Testis (tissue), 3 donors: ENCODE measurements around the gene DFFB. TPM values are rescaled to one million over a fixed set of nuclear protein-coding genes. Genes with fewer than 3 reads are reported as not detected.

Experiments
- DNase-seq: peaks from one replicate; pipeline ENCODE4 v3.0.0-alpha.2; 2019
- H3K27ac ChIP-seq, 2 donors: fragments of 200-600 bp; sonication (generic); one replicate each; pipeline ENCODE4 v1.5.1; 2019
- H3K27me3 ChIP-seq: fragments of 200-600 bp; sonication (generic); one replicate; pipeline ENCODE4 v1.5.1; 2019
- H3K36me3 ChIP-seq: fragments of 200-600 bp; sonication (generic); one replicate; pipeline ENCODE4 v1.5.1; 2017; ENCODE audit warnings: low read depth; ENCODE audit errors: missing control alignments
- H3K4me1 ChIP-seq: fragments of 200-600 bp; sonication (generic); one replicate; pipeline ENCODE4 v1.5.1; 2019
- H3K4me3 ChIP-seq, 2 donors: fragments of 200-600 bp; sonication (generic); one replicate each; pipeline ENCODE4 v1.5.1; 2017 to 2019
- H3K9me3 ChIP-seq: fragments of 200-600 bp; sonication (generic); one replicate; pipeline ENCODE4 v1.5.1; 2017
- CTCF ChIP-seq, 3 experiments: fragments of 450-650 bp in 2 of 3; fragments of 200-600 bp in 1 of 3; sonication (generic) in 1 of 3; IDR thresholded peaks; one replicate each; pipeline ENCODE4 v1.5.1; 2016 to 2019; ENCODE audit warnings: antibody characterized with exemption in 3 of 3, mild to moderate bottlenecking in 2 of 3, moderate library complexity in 1 of 3
- POLR2A ChIP-seq: fragments of 450-650 bp; IDR thresholded peaks from one replicate; pipeline ENCODE4 v1.6.1; 2017; ENCODE audit warnings: antibody characterized with exemption, mild to moderate bottlenecking, moderate library complexity
- WGBS, 2 donors: methylation state at CpG; one replicate each; pipeline ENCODE4 v1.1.5; 2018; 5-methylcytosine and 5-hydroxymethylcytosine counted together
- intact Hi-C: fragments of 100-400 bp; cut with DNase I; formaldehyde crosslinking; loops from one replicate; pipeline ENCODE4 v1.15.1; 2023; ENCODE audit warnings: low total_unique reads
- polyA plus RNA-seq: library from polyadenylated mRNA; stranded (reverse); fragments of 350-450 nt; fragmentation: Illumina TruSeq; extraction: RNeasy Lipid Tissue Mini Kit (QIAGEN cat#74804); gene quantifications from one replicate; pipeline ENCODE4 v1.2.3, GENCODE V29; 2014; ENCODE audit warnings: low read depth, low replicate concordance; ENCODE audit not compliant: insufficient read depth
- total RNA-seq, 2 donors: library from RNA; depleted of rRNA; stranded (reverse); fragments of >200 nt; gene quantifications; one replicate each; pipeline ENCODE4 v1.2.3, GENCODE V29; 2016

The DFFB gene
- total and polyA plus RNA-seq, 3 donors from 2014 or later: 3.4 to 8.4 (median 6.9) TPM

- Histone ChIP-seq H3K27ac (no peak overlapping the region), H3K9me3 (no peaks in the 10 kb centered on the region), H3K27me3 (no peaks in the 10 kb centered on the region), H3K36me3 (no peaks in the 10 kb centered on the region), H3K4me3 (no peak overlapping the region), H3K4me1 (no peaks in the 10 kb centered on the region)
- no peak for TF ChIP-seq CTCF (IDR thresholded peaks at IDR 0.05)
- no peak for TF ChIP-seq POLR2A
- 69 to 70% methylated on average over 4 to 10 of the region's 10 CpGs for whole genome bisulfite sequencing, 2 donors
- no peak for DNase-seq
- intact Hi-C loops: no loop called here
Measured at GRCh38 chr1:3930301-3931006, 73.2 kb downstream of the DFFB start.

DNA sequence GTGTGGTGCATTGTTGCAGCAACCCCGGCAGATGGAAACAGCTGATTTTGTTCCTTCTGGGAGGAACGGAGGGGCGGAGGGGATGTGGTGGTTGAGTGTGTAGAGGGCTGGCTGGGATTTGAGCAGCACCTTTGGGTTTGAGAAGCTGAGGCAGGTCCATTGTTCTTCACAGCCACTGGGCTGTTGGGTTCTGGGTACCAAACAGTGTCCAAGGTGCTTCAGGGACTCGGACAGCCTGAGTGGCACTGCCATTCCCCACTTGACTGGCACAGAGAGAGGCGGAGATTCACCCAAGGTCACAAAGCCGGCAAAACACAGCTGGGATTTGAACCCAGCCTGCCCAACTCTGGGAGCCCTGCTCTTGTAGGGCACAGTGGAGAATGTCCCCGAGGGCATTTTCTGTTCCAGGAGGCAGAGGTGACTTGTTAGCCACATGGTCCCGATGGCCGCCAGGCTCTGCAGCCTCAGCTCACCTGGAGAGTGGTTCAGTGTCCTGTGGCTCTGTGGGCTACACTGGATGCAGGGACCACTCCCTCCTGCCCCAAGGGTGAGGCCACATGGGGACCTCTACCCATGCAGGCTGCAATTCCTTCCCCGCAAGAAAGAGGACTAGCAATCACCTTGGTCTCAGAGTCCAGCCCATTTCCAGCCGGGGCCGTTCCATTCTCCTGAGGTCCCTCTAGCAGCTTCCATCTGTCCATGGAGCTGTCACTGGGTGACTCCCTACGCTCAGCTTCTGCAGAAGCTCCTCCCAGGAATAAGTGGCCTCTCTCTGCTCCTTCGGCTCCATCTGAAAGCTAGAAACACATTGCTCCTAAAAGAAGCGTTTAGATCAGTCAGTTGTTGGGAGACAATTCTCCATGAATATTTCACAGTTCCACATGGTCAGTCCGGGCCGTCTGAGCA is 74.0 kb downstream of the DFFB start:
- intact Hi-C loops: no loop called here
- no peak overlapping the region for H3K27ac ChIP-seq
- H3K4me3 ChIP-seq: no peak overlapping the region
- TF ChIP-seq POLR2A (no peak), CTCF (IDR thresholded peaks at IDR 0.05) (no peak)
- H3K9me3 ChIP-seq: no peaks in the 10 kb centered on the region
- DNase-seq: no peak
- H3K4me1 ChIP-seq: no peaks in the 10 kb centered on the region
- WGBS, 2 donors: 69 to 71% methylated on average over 9 to 17 of the region's 17 CpGs
- H3K36me3 ChIP-seq: no peaks in the 10 kb centered on the region
- H3K27me3 ChIP-seq: no peaks in the 10 kb centered on the region

- no peaks in the 10 kb centered on the region for H3K27me3 ChIP-seq
- TF ChIP-seq POLR2A: no peak
- no peak for TF ChIP-seq CTCF (IDR thresholded peaks at IDR 0.05)
- WGBS, 2 donors: 81 to 83% methylated on average over 18 to 21 of the region's 21 CpGs
- DNase-seq: no peak
- intact Hi-C loops: no loop called here
- no peak overlapping the region for H3K27ac ChIP-seq
- H3K4me3 ChIP-seq: no peak overlapping the region
- no peaks in the 10 kb centered on the region for H3K9me3 ChIP-seq
- no peaks in the 10 kb centered on the region for H3K36me3 ChIP-seq
- no peaks in the 10 kb centered on the region for H3K4me1 ChIP-seq
Measured at GRCh38 chr1:3932156-3932919, 75.1 kb downstream of the DFFB start.

Other genes with a start within 250 kb of the DFFB start
- gene MEGF6, start 246.0 kb upstream of the DFFB start, total RNA-seq: 10 to 100 TPM; 16.1 to 26.4 TPM
- gene MEGF6, start 246.0 kb upstream of the DFFB start, polyA plus RNA-seq: 9.0 TPM
- 10 to 100 TPM; 30.6 to 33.3 TPM for gene TPRG1L, start 232.5 kb upstream of the DFFB start, total RNA-seq
- 40.9 TPM for gene TPRG1L, start 232.5 kb upstream of the DFFB start, polyA plus RNA-seq
- gene WRAP73, start 207.4 kb upstream of the DFFB start, total RNA-seq: 10 to 100 TPM; 26.1 to 34.2 TPM
- gene WRAP73, start 207.4 kb upstream of the DFFB start, polyA plus RNA-seq: 32.5 TPM
- 1 to 10 TPM; 1.3 to 1.5 TPM for gene TP73, start 205.0 kb upstream of the DFFB start, total RNA-seq
- 2.2 TPM for gene TP73, start 205.0 kb upstream of the DFFB start, polyA plus RNA-seq
- 10 to 100 TPM; 10.6 to 18.3 TPM for gene CCDC27, start 105.0 kb upstream of the DFFB start, total RNA-seq
- 28.4 TPM for gene CCDC27, start 105.0 kb upstream of the DFFB start, polyA plus RNA-seq
- gene SMIM1, start 84.7 kb upstream of the DFFB start, total RNA-seq: 100 to 1,000 TPM; 205 to 213 TPM
- gene SMIM1, start 84.7 kb upstream of the DFFB start, polyA plus RNA-seq: 92.9 TPM
- gene LRRC47, start 61.0 kb upstream of the DFFB start, total RNA-seq: 10 to 100 TPM; 45.9 to 46.6 TPM
- gene LRRC47, start 61.0 kb upstream of the DFFB start, polyA plus RNA-seq: 27.6 TPM
- gene CEP104, start 265 bp upstream of the DFFB start, total RNA-seq: 10 to 100 TPM; 41.5 to 55.1 TPM
- gene CEP104, start 265 bp upstream of the DFFB start, polyA plus RNA-seq: 80.4 TPM
- gene C1orf174, start 42.8 kb downstream of the DFFB start, total RNA-seq: 10 to 100 TPM; 28.8 to 29.7 TPM
- gene C1orf174, start 42.8 kb downstream of the DFFB start, polyA plus RNA-seq: 22.9 TPM